ENCODE measurements around the gene CTU2.

CTU2 gene

GRCh38 chr16:88696441-88696840 is 9.9 kb upstream of the CTU2 start:
- DNase-seq (ENCODE audit: low read depth in 1 of 2, low spot score in 1 of 2): no peak

DNA sequence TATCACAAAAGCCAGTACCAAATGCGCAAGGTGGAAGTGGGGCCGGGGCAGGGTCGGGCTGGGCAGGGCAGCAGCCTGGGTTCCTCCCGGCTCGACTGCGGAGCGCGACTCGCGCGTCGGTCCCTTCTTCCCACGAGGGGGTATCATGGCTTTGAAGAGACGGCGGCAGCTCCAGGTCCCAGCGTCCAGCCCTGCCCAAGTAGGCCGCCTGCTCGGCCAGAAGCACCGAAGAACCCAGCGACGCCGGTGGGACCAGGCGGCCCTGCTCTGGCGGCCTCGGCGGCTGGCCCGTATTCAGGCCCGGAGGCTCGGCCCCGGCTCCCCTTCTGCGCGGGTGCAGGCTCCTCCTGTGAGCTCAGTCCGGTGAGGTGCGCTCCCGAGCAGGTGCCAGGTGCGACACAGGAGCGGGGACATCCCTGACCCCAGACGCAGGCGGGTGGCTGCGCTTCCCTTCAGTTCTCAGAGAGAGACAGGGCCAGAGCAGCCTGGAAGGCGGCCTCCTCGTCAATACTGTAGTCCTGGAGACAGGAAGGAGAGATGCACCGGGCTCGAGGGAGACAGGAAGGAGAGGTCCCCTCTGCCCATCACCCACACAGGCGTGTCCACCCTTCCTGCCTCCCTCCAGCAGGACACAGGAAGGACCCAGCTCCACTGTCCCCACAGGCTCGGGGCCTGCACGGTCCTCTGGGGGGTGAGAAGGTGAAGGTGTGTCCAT is 9.0 kb upstream of the CTU2 start:
- DNase-seq (ENCODE audit: low read depth in 1 of 2, low spot score in 1 of 2): no peak

- no peak for DNase-seq (ENCODE audit: low read depth in 1 of 2, low spot score in 1 of 2)
These were observed 8.3 kb upstream of the CTU2 start for GRCh38 chr16:88697831-88698615.

DNA sequence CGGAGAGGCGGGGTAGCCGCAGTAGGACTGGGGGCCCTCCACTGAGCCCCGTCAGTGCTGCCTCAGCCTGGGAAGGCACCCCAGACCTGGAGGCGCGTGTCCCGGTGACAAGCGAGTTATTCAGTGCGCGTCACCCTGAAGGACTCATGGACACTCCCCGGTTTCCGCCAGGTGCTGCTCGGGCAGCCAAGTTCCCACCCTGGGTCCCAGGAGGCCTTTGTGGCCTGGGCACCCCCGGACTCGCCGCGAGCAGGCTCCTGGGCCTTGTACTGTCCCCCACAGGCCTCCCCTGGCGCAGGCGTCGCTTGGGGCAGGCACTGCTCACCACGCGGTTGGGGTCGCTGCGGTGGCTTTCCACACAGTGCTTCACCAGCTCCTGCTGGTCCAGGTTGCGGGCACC is 7.7 kb upstream of the CTU2 start:
- DNase-seq (ENCODE audit: low read depth in 1 of 2, low spot score in 1 of 2): no peak

GRCh38 chr16:88699180-88699579 is 7.1 kb upstream of the CTU2 start:
- no peak for DNase-seq (ENCODE audit: low read depth in 1 of 2, low spot score in 1 of 2)

GRCh38 chr16:88700322-88700635 is 6.0 kb upstream of the CTU2 start:
- no peak for DNase-seq (ENCODE audit: low read depth in 1 of 2, low spot score in 1 of 2)

DNA sequence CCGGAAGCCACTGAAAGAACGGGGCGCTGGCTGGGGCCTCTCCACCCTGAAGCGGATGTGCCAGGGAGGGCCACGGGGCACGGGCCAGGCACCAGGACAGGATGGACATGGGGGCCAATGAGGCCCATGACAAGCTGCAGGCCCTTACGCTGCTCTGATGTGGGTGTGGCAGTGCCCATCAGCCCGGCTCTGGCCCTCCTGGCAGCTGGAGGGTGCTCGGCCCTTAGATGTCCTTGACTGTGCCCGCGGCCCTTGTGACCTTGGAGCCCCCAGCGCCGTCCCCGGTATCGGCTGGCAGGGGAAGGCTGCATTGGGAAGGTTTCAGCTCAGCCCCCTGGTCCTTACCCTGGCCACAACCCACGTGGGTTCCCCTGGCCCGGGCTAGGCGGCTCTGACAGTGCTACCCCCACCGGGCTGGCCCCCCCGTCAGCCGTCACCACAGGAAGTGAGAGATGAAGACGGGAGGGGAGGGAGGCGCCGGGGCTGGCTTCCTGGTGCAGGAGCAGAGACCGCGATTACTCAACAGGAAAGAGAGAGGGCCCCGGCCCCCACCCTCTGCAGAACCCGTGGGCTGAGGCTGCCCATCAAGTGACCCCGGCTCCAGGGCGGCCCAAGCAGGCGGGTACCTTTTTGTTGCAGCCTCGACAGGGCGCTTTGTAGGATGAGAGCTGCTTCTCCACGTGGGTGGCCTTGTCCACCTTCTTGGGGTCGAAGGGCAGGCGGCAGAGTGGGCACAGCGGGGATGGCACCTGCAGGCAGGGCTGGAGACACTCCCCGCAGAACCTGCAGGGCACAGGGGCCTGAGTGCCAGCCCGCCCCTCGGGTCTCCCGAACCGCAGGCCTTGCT is 5.4 kb upstream of the CTU2 start:
- DNase-seq (ENCODE audit: low read depth in 1 of 2, low spot score in 1 of 2): peak; percentile 93 to 94

DNA sequence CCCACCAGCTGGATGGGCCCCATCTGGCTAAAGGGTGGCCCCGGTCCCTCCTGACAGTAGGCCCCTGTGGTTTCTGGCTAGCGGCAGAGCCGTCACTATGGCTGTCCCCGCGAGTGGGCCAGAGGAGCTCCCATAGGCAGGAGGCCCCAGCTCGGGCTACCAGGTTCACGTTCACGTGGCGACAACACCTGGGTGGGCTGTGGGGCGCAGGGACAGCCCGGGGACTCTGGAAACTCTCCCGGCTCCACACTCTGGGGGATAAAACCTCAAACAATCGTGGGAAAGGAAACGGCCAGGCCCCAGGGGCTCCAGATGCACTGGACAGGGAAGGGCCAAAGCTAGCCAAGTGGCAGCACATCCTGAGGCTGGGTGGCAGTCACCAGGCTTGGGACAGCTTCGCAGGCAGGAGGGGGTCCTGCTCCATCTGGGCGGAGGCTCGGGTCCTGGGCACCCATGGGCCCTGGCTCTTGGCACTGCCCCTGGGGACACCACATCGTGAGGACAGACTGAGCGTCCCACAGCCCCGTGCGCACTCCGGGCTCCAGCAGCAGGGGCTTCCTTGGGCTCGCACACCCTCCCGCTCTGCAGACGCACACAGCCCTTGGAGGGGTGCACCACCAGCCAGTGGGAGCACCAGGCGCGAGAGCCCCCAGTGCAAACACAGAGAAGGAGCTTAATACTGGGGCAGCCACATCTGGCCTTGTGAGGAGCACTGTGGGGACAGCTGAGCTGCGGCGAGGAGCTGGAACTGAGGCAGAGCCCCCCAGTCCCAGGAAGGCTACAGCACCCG is 4.5 kb upstream of the CTU2 start:
- no peak for DNase-seq (ENCODE audit: low read depth in 1 of 2, low spot score in 1 of 2)

DNA sequence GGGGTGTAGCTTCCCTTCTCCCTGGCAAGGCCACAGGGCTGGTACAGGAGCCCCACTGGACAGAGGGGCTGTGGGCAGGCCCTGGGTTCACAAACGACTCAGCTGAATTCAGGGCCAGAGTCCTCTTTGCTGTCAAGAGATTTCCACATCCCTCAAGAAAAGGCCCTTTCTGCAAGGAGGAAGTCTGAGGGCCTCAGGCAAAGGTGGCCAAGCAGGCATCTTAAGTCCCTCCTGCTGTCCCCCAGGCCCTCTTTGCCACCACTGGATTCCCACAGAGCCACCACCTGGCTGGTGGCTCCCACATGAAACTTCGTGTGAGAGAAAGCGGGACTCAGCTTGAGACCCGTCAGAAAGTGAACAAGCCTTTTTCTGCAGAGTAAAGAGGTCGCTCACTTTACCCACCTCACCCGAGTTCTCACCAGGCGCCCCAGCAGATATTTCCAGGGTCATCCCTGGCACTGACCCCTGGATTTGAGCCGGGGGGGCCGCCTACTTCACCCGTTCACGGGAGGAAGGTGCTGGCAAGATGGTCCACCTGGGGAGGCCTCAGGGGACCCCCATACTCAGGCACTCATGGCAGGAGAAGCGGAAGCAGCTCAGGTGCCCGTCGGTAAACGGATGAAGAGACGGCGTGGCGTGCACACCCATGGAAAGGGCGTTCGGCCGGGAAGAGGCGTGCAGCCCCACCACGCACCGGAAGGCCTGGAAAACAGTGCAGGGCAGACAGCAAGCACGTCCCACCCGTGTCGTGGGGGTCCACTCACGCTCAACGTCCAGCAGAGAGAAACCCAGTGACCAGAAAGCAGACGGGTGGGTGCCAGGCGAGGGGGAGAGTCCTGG is 3.7 kb upstream of the CTU2 start:
- DNase-seq (ENCODE audit: low read depth in 1 of 2, low spot score in 1 of 2): no peak

DNA sequence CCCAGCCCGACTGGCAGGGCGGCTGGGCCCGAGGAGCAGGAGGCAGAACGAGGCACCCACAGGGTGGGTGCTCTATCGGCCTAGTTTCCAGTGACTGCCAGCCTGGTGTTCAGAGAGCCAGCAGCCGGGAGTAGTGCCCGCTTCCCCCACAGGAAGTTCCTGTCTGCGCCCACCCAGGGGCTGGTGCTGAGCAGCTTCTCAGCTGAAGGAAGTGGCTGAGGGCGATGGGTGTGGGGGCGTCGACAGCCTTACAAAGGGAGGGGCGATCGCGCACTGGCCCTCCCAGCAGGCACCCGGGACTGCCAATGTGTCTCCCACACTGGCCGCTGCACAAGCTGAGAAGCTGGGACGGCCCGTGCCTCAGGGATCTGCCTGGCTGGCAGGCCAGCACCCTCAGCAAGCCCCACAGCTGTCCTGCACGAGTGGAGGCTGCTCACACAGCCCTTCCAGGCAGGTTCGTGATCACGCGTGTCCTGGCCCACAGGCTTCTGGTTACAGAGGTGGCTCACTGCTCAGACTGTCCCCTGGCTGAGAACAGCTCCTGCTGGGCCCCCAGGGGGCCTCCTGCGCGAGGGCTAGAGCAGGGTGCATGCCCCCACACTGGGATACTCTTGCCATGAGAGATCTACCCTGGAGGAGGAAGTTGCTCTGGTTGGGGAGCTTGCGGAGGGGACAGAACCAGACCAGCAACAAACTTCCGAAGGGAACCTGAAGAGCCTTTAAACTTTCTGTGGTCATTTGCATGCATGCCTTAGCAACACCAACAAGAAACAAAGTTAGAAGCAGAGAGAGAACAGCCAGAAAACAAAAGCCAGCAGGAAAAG is 2.6 kb upstream of the CTU2 start:
- peak; percentile 37 to 48 for DNase-seq (ENCODE audit: low read depth in 1 of 2, low spot score in 1 of 2)

DNA sequence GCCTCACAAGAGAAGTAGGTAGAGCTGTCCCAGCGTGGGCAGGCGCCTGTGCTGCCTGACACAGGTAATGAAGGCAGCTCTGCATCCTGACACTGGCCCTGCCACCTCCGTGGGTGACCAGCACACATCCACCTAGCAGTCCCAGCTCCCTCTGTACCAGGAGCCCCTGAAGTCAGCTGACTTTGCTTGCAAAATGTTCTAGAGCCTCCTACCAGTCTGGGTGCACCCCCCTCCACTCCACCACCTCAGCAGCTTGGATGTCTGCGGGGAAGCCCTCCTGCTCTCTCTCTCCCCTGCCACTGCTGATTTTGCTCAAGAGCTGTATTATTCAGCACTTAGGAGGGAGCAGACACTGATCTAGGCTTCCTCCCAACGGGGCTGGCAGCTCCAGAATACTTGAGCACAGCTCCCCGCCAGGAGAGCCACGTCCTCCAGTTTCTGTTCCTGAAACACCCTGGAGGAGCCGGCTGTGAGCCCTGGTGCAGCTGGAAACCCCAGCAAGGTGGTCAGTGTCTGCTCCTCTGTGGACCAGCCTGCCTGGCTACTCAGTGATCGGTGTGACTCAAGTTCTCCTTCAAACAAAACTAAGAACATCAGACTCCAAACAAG is 1.1 kb upstream of the CTU2 start:
- no peak for DNase-seq (ENCODE audit: low read depth in 1 of 2, low spot score in 1 of 2)

DNA sequence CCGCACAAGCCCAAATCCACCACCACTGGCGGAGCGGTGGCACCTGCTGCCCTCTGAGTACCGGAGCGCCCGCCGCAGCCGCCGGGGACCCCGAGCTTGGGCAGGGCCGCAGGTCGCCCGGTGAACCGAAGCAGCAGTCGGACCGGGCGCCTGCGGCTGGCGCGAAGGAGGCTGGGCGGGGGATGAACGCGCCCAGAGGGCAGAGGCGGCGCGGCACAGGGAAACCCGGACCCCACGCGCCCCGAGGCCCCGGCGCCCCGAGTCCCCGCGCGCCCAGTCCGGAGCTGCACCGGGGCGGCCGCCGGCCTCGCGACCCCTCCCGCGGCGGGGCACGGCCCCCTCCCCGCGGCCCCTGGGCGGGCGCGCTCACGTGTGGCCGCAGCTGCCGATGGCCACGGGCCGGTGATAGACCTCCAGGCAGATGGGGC is 488 bp upstream of the CTU2 start:
- DNase-seq (ENCODE audit: low read depth in 1 of 2, low spot score in 1 of 2): no peak

DNA sequence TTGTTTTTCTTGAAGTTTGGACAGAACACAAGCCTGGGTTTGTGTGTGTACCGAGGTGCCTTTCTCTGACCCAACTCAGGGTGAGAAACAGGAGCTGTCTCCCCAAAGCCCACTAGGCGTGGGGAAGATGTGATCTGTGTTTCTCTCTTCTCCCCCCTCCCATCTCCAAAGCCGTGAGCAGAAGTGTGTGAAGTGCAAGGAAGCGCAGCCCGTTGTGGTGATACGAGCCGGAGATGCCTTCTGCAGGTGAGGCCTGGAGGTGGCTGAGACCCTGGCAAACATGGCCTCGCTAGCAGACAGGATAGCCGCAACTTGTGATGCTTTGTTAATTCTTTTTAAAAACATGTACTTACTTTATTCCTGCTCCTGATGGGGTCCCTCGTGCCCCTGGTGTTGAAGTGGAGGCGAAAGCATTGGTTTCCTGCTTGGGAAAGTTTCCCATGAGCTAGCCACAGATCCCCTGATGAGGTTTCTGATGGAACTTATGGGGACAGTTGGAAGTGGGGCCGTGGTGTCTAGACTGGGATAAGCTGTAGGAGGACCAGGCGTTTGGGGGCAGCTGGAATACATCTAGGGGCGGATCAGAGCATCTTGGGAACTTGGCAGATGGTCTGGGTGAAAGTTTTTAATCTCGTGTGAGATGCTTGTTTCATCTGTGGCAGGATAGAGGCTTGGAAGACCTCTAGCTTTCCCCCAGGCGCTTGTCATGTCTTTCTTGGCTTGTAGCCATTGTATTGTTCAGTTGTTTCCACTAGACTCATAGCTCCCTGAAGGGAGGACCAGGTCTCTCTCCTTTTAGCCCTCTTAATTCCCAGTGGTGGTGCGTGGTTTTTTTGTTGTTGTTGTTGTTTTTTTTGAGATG is 893 bp downstream of the CTU2 start:
- no peak for DNase-seq (ENCODE audit: low read depth in 1 of 2, low spot score in 1 of 2)

- DNase-seq (ENCODE audit: low read depth in 1 of 2, low spot score in 1 of 2): no peak
These were observed 4.3 kb downstream of the CTU2 start for GRCh38 chr16:88710556-88710955.

GRCh38 chr16:88711750-88712340 is 5.5 kb downstream of the CTU2 start:
- no peak for DNase-seq (ENCODE audit: low read depth in 1 of 2, low spot score in 1 of 2)

GRCh38 chr16:88712362-88712979 is 6.2 kb downstream of the CTU2 start:
- DNase-seq (ENCODE audit: low read depth in 1 of 2, low spot score in 1 of 2): no peak

DNA sequence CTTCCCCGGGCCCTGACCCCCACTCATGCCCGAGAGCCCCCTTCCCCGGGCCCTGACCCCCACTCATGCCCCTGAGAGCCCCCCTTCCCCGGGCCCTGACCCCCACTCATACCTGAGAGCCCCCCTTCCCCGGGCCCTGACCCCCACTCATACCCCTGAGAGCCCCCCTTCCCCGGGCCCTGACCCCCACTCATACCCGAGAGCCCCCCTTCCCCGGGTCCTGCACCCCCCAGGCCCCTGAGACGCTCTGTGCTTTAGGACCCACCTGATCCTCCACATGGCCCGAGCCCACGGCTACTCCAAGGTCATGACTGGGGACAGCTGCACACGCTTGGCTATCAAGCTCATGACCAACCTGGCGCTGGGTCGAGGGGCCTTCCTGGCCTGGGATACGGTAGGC is 6.8 kb downstream of the CTU2 start:
- no peak for DNase-seq (ENCODE audit: low read depth in 1 of 2, low spot score in 1 of 2)
